Mesenchymal stem cell (in vitro differentiated cells and primary cell): ENCODE measurements around the gene DRC1.

Experiments
- DNase-seq: peaks from one replicate; pipeline ENCODE4 v3.0.0-alpha.2; 2013
- H2AFZ ChIP-seq: one replicate; pipeline ENCODE4 v1.6.1; 2013; ENCODE audit warnings: low read depth, mild to moderate bottlenecking, control low read depth, inconsistent platforms, low read length, moderate library complexity
- H2AK5ac ChIP-seq: 2 replicates; pipeline ENCODE4 v1.6.1; 2013; ENCODE audit warnings: low read length, moderate library complexity, mild to moderate bottlenecking, inconsistent platforms; ENCODE audit not compliant: severe bottlenecking
- H2BK120ac ChIP-seq: one replicate; pipeline ENCODE4 v1.6.1; 2013; ENCODE audit warnings: low read depth, mild to moderate bottlenecking, inconsistent platforms, low read length, moderate library complexity
- H2BK12ac ChIP-seq, 2 experiments: one replicate each; pipeline ENCODE4 v1.6.1; 2013; ENCODE audit warnings: inconsistent platforms in 2 of 2, low read length in 2 of 2, mild to moderate bottlenecking in 2 of 2, moderate library complexity in 2 of 2, control low read depth in 1 of 2
- H2BK15ac ChIP-seq: one replicate; pipeline ENCODE4 v1.6.1; 2013; ENCODE audit warnings: mild to moderate bottlenecking, low read depth, inconsistent platforms; ENCODE audit not compliant: poor library complexity, severe bottlenecking
- H2BK5ac ChIP-seq: 2 replicates; pipeline ENCODE4 v1.6.1; 2013; ENCODE audit warnings: low read depth, mild to moderate bottlenecking, low read length, control low read depth, inconsistent platforms; ENCODE audit not compliant: poor library complexity, severe bottlenecking
- H3K14ac ChIP-seq, 2 experiments: one replicate each; pipeline ENCODE4 v1.6.1; 2013; ENCODE audit warnings: inconsistent platforms in 2 of 2, low read length in 2 of 2, control low read depth in 1 of 2, mild to moderate bottlenecking in 1 of 2, moderate library complexity in 1 of 2
- H3K18ac ChIP-seq, 2 experiments: one replicate each; pipeline ENCODE4 v1.6.1; 2013; ENCODE audit warnings: inconsistent platforms in 2 of 2, low read length in 2 of 2, control low read depth in 1 of 2, low read depth in 1 of 2, mild to moderate bottlenecking in 1 of 2
- H3K23ac ChIP-seq, 2 experiments: one replicate each; pipeline ENCODE4 v1.6.1; 2013; ENCODE audit warnings: inconsistent platforms in 2 of 2, low read length in 2 of 2, mild to moderate bottlenecking in 2 of 2, moderate library complexity in 2 of 2, control low read depth in 1 of 2
- H3K27ac ChIP-seq: 2 replicates; pipeline ENCODE4 v1.5.1; 2013; ENCODE audit warnings: mild to moderate bottlenecking, moderate library complexity, low read length, control low read depth, inconsistent platforms; ENCODE audit not compliant: poor library complexity, severe bottlenecking
- H3K27me3 ChIP-seq, 2 experiments: 2 replicates each; pipeline versions ENCODE4 v1.6.1 to v1.7.0; 2013; ENCODE audit warnings: low read length in 2 of 2, mild to moderate bottlenecking in 2 of 2, moderate library complexity in 2 of 2, control low read depth in 1 of 2, inconsistent platforms in 1 of 2; ENCODE audit not compliant: control insufficient read depth in 1 of 2, insufficient read depth in 1 of 2
- H3K36me3 ChIP-seq, 2 experiments: 2 replicates each; pipeline versions ENCODE4 v1.6.1 to v1.7.0; 2013; ENCODE audit warnings: low read length in 2 of 2, control low read depth in 1 of 2, inconsistent platforms in 1 of 2, low read depth in 1 of 2, mild to moderate bottlenecking in 1 of 2; ENCODE audit not compliant: insufficient read depth in 2 of 2, control insufficient read depth in 1 of 2
- H3K4ac ChIP-seq, 2 experiments: one replicate each; pipeline ENCODE4 v1.6.1; 2013; ENCODE audit warnings: inconsistent platforms in 2 of 2, low read length in 2 of 2, mild to moderate bottlenecking in 2 of 2, moderate library complexity in 2 of 2, control low read depth in 1 of 2, low read depth in 1 of 2
- H3K4me1 ChIP-seq: 2 replicates; pipeline ENCODE4 v1.6.1; 2013; ENCODE audit warnings: low read depth, low read length, control low read depth; ENCODE audit not compliant: control insufficient read depth, insufficient read depth
- H3K4me2 ChIP-seq: 2 replicates; pipeline ENCODE4 v1.6.1; 2013; ENCODE audit warnings: low read length, mild to moderate bottlenecking, inconsistent platforms; ENCODE audit not compliant: poor library complexity, severe bottlenecking
- H3K4me3 ChIP-seq, 2 experiments: 2 replicates each; pipeline versions ENCODE4 v1.5.1 to v1.7.0; 2013; ENCODE audit warnings: low read length in 2 of 2, mild to moderate bottlenecking in 2 of 2, control low read depth in 1 of 2, low read depth in 1 of 2; ENCODE audit not compliant: insufficient read depth in 1 of 2
- H3K79me1 ChIP-seq: replicated peaks from 2 replicates; pipeline ENCODE4 v1.6.1; 2013; ENCODE audit warnings: mild to moderate bottlenecking, control low read depth, low read length, inconsistent platforms; ENCODE audit not compliant: poor library complexity, severe bottlenecking
- H3K9ac ChIP-seq: 2 replicates; pipeline ENCODE4 v1.7.0; 2013; ENCODE audit warnings: mild to moderate bottlenecking, low read length, moderate library complexity
- H3K9me3 ChIP-seq: 2 replicates; pipeline ENCODE4 v1.7.0; 2013; ENCODE audit warnings: mild to moderate bottlenecking, low read length; ENCODE audit not compliant: control insufficient read depth
- H4K8ac ChIP-seq: one replicate; pipeline ENCODE4 v1.6.1; 2013; ENCODE audit warnings: inconsistent platforms, mild to moderate bottlenecking, low read length, moderate library complexity
- H4K91ac ChIP-seq: one replicate; pipeline ENCODE4 v1.6.1; 2013; ENCODE audit warnings: mild to moderate bottlenecking, low read length, inconsistent platforms
- WGBS: methylation state at CpG from one replicate; pipeline ENCODE4 v1.1.7; 2013; ENCODE audit warnings: mixed read lengths; 5-methylcytosine and 5-hydroxymethylcytosine counted together

DRC1 gene

DNA sequence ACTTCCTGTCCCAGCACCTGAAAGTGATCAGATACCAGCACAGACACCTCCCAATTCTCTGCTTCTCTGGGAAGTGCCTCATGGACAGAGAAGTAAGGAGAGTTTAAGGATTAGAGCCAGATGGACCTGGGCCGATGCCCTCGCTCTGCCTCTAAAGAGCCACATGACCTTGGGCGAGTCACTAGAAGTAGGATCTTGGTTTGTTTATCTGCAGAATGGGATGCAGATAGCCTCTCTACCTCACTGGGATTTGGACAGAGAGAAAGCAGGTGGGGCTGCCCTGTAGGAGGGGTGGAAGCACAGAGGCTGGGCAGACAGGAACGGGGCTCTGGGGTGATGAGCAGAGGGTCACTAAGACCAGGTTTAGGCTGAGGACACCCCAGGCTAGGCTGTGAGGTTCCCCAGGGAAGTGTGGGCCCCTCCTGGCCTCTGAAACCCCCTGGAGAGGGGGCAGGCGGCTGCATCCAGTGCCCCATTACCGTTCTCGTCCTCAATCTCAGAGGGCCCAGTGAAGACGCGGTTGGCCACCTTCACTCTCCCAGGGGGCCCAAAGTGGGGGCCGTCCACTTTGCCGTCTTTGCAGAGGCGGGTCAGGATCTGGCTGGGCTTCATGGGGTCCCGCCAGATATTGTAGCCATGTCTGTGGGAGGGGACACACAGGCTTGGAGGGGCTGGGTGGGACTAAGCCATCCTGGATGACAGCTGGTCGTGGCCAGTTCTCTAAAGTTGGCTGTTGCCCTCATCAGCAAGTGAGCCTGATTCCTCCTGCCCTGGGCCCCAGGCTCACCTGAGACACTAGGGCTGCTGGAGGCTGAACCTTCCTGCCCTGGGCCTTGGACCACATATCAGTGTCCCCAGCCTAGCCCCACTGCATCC is 62.9 kb downstream of the DRC1 start:
- WGBS, result 86% methylated on average over 14 of the region's 14 CpGs
- H4K91ac ChIP-seq, result no peak overlapping the region
- H3K79me1 ChIP-seq, result no peaks in the 10 kb centered on the region

DNA sequence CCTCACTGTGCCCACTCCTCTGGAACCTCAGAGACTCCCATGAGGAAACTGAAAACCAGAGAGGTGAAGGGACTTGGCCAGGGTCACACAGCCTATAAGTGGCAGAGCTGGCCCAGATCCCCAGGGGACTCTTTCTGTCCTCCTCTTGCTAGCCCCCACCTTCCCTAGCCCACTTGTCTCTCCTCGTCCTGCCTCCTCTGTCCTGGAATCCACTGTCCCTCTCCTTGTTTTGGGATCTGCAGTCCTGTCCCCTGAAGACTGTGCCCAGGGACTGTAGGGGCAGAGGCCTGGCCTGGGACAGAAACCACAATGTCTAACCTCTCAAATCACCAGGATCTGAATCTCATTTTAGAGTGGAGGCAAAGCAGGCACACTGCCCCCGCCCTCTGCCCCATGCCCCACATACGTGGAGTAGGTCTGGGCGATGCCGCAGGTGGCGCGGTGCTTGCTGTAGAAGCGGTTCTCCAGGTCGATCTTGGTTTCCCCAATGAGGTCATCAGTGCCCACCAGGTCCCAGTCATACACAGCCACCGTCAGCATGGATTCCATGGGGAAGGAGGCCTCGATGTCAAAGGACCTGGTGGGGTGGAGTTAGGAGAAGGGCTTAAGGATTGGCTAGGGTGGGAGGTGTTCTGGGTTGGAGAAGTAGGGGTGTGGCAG is 63.7 kb downstream of the DRC1 start:
- H3K4me3 ChIP-seq, result no peak overlapping the region
- H3K18ac ChIP-seq, result no peak overlapping the region
- no peaks in the 10 kb centered on the region for H3K79me1 ChIP-seq
- H2BK120ac ChIP-seq, result no peak overlapping the region
- no peak overlapping the region for H2AK5ac ChIP-seq
- no peak overlapping the region for H2AFZ ChIP-seq
- H4K8ac ChIP-seq, result no peak overlapping the region
- H3K36me3 ChIP-seq, result no peaks in the 10 kb centered on the region
- H3K9ac ChIP-seq, result no peak overlapping the region
- 93% methylated on average over 11 of the region's 11 CpGs for WGBS
- no peak overlapping the region for H3K4ac ChIP-seq
- H3K27ac ChIP-seq, result no peak overlapping the region
- H3K9me3 ChIP-seq, result peaks cover 10% of the 10 kb centered on the region
- peaks cover 0 to 4% of the 10 kb centered on the region in 2 experiments for H3K27me3 ChIP-seq
- H3K23ac ChIP-seq, result no peak overlapping the region
- H2BK12ac ChIP-seq, result no peak overlapping the region
- H3K4me2 ChIP-seq, result no peak overlapping the region
- no peak overlapping the region for H2BK5ac ChIP-seq
- H4K91ac ChIP-seq, result no peak overlapping the region
- peaks cover 10% of the 10 kb centered on the region for H3K4me1 ChIP-seq
- no peak overlapping the region for H3K14ac ChIP-seq
- no peak for DNase-seq
- no peak overlapping the region for H2BK15ac ChIP-seq

More for the DNA sequence above, 62.9 kb downstream of the DRC1 start:
- no peak overlapping the region for H2BK15ac ChIP-seq
- H2BK12ac ChIP-seq, result no peak overlapping the region
- H2AFZ ChIP-seq, result no peak overlapping the region
- H2AK5ac ChIP-seq, result no peak overlapping the region
- no peak overlapping the region for H3K9ac ChIP-seq
- H3K4me2 ChIP-seq, result no peak overlapping the region
- no peak for DNase-seq
- H4K8ac ChIP-seq, result no peak overlapping the region
- H3K9me3 ChIP-seq, result peaks cover 5% of the 10 kb centered on the region
- H3K4ac ChIP-seq, result no peak overlapping the region
- peaks cover 10% of the 10 kb centered on the region for H3K4me1 ChIP-seq
- no peak overlapping the region for H3K23ac ChIP-seq
- H2BK120ac ChIP-seq, result no peak overlapping the region
- H3K18ac ChIP-seq, result no peak overlapping the region
- H3K4me3 ChIP-seq, result no peak overlapping the region
- H3K27me3 ChIP-seq, result peaks cover 0 to 11% of the 10 kb centered on the region in 2 experiments
- no peaks in the 10 kb centered on the region for H3K36me3 ChIP-seq
- no peak overlapping the region for H2BK5ac ChIP-seq
- no peak overlapping the region for H3K27ac ChIP-seq
- no peak overlapping the region for H3K14ac ChIP-seq

DNA sequence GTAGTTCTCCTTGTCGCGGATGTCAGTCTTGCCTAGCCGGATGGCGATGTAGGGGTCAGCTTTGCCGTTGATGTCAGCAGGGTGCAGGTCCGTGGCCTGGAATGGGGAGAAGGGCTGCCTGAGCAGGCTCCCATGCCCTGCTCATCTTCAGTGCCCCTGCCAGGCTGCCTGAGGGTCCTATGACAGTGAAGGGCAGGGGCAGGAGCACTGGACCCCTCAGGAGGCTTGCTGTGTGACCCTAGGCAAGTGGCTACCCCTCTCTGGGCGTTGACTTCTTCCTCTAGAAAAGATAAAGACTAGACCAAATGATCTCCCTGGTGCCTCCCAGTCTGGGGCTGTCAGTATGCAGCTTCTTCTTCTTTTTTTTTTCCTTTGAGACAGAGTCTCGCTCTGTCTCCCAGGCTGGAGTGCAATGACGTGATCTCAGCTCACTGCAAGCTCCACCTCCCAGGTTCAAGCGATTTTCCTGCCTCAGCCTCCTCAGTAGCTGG is 64.3 kb downstream of the DRC1 start:
- no peak overlapping the region for H2BK15ac ChIP-seq
- no peak overlapping the region for H3K4me2 ChIP-seq
- WGBS, result 93% methylated on average over 10 of the region's 10 CpGs
- no peak overlapping the region for H3K14ac ChIP-seq
- no peaks in the 10 kb centered on the region for H3K79me1 ChIP-seq
- no peaks in the 10 kb centered on the region for H3K27me3 ChIP-seq
- no peak overlapping the region for H3K27ac ChIP-seq
- H2AFZ ChIP-seq, result no peak overlapping the region
- H3K9me3 ChIP-seq, result peaks cover 10% of the 10 kb centered on the region
- H3K4ac ChIP-seq, result no peak overlapping the region
- H3K36me3 ChIP-seq, result no peaks in the 10 kb centered on the region
- H3K4me1 ChIP-seq, result peaks cover 9% of the 10 kb centered on the region
- no peak overlapping the region for H2BK12ac ChIP-seq
- no peak overlapping the region for H3K4me3 ChIP-seq
- H2BK5ac ChIP-seq, result no peak overlapping the region
- H2BK120ac ChIP-seq, result no peak overlapping the region
- DNase-seq, result no peak
- H3K23ac ChIP-seq, result no peak overlapping the region
- no peak overlapping the region for H3K9ac ChIP-seq
- H3K18ac ChIP-seq, result no peak overlapping the region
- no peak overlapping the region for H4K91ac ChIP-seq
- no peak overlapping the region for H2AK5ac ChIP-seq
- no peak overlapping the region for H4K8ac ChIP-seq

DNA sequence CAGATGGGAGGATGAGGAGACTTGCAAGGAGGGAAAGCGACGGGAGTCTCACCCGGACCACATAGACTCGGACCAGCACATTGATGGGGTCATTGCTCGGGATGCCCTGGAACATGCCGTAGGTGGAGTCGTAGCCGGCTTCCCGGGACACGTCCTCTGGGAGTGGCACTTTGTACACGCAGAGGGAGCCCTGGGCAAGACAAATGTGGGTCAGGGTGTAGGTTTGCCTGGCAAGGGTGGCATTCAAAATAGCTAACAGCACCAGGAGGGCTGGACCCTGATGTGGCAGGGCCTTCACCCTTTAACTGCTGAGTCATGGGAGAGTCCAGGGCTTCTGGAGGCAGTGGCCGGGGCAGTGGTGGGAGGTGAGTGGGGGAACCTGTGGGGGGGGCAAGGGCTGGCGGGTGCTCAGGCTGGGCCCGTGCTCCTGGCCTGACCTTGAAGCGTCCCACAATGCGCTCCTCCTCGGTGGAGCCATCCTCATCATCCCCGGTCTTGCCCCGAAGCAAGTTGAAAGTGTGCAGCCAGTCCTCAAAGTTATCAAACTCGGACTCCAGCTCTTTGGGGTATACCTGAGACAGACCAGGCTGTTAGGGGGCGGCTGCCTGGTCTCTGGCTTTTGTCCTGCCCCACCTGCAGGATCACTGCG is 65.1 kb downstream of the DRC1 start:
- no peak overlapping the region for H3K14ac ChIP-seq
- H3K4me2 ChIP-seq, result no peak overlapping the region
- H2AFZ ChIP-seq, result no peak overlapping the region
- no peak overlapping the region for H2BK15ac ChIP-seq
- no peak overlapping the region for H4K8ac ChIP-seq
- no peak overlapping the region for H2BK5ac ChIP-seq
- H2AK5ac ChIP-seq, result no peak overlapping the region
- no peaks in the 10 kb centered on the region for H3K27me3 ChIP-seq
- no peak overlapping the region for H3K27ac ChIP-seq
- H4K91ac ChIP-seq, result no peak overlapping the region
- H3K18ac ChIP-seq, result no peak overlapping the region
- peaks cover 9% of the 10 kb centered on the region for H3K4me1 ChIP-seq
- DNase-seq, result no peak
- no peak overlapping the region for H3K9ac ChIP-seq
- H2BK12ac ChIP-seq, result no peak overlapping the region
- no peak overlapping the region for H2BK120ac ChIP-seq
- no peaks in the 10 kb centered on the region for H3K36me3 ChIP-seq
- H3K9me3 ChIP-seq, result peaks cover 10% of the 10 kb centered on the region
- H3K23ac ChIP-seq, result no peak overlapping the region
- no peak overlapping the region for H3K4ac ChIP-seq
- WGBS, result 91% methylated on average over 22 of the region's 22 CpGs
- H3K4me3 ChIP-seq, result no peak overlapping the region
- H3K79me1 ChIP-seq, result no peaks in the 10 kb centered on the region
